Skin of body (tissue), 2 donors: ENCODE measurements around the gene NLRP6. TPM values are rescaled to one million over a fixed set of nuclear protein-coding genes. Genes with fewer than 3 reads are reported as not detected.
"Not testable (repeated sequence)": the region's sequence is repeated elsewhere in the genome, so short reads cannot be mapped to it uniquely, and the experiment has no call there.

Experiments
- DNase-seq: peaks from one replicate; lab custom pipeline; 2025; lab: John Stamatoyannopoulos, UW
- total RNA-seq: library from RNA; depleted of rRNA; stranded (reverse); fragments of >200 nt; gene quantifications from one replicate; pipeline ENCODE4 v1.2.3, GENCODE V29; 2014

NLRP6 gene
- 0.10 TPM for total RNA-seq

- no peak for DNase-seq
These were observed at the start of gene NLRP6 for GRCh38 chr11:278001-278951. NLRP6 (plus strand) TSS chr11:278407; CDS start chr11:278570, 163 bp downstream.

DNA sequence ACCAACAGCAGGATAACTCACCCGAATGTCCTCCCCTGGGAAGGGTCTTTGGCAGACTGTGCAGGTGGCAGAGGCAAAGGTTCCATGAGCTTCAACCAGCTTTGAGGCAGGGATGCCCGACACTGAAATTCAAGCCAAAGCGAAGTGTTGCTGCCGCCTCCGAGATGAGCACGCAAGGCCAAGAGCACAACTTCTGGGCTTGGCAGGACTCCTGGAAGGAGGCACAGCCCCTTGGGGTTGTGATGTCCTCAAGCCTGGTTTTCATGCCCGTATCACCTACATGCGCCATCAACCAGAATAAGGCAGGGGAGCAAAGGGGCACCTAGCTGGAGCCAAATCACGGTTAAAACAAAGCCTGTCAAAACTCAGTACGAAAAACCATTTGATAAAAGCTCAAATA is 47.8 kb upstream of the NLRP6 start:
- no peak for DNase-seq

DNA sequence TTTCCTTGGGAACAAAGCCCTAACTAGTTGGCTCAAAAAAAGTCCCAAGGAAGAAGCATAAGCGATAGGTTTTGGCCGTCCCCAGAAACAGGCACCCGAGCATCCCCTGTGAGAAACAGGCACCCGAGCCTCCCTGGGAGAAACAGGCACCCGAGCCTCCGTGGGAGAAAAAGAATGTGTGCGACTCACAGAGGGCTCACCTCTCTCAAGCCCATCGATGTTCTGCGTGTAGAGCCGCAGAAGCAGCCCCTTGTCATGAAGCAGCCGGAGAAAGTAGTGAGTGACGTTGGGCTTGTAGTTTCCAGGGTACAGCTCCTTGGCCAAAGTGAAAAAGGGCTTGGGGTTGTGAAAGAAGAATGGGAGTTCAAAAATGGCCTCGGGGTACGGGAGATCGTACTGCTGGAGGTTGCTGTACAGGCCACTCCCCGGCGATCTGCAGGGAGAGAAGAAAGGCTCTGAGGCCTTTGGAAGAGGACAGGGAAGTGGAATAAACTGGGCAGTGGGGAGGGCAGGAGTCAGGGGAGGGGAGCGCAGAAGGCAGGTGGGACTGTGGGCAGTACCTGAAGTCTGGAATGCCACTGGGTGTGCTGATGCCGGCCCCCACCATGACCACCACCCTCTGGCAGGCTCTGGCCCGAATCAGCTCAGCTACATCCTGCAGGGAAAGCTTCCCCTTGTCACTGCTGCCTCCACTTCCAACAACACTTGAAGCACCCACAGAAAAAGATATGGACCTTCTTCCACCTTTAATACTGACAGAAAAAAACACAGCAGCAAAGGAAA is 45.2 kb upstream of the NLRP6 start:
- DNase-seq, result no peak

DNA sequence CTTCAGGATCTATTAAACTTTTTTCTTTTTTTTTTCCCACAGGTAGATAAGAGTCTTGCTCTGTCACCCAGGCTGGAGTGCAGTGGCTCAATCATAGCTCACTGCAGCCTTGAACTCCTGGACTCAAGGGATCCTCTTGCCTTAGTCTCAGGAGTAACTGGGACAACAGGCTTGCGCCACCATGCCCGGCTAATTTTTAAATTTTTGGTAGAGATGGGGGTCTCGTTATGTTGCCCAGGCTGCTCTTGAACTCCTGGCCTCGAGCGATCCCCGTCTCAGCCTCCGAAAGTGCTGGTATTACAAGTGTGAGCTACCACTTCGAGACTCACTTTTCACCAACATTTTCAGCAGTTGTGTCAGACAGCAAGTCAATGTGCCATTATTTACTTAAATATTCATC is 43.0 kb upstream of the NLRP6 start:
- no peak for DNase-seq

DNA sequence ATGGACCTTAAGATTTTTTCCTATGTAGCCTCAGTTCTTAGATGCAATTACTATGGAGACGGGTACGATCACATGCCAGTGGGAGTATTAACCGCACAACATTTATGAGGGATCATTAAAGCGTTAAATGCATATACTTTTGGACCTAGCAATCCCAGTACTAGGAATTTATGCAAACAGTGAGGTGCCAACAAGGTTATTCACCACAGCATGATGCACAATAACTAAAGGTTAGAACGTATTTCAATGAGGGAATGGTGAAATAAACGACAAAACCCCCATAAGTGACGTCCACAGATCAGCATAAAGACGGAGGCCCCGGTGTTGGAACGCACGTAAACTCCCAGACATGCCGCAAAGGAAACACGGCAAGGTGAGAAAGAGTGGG is 42.6 kb upstream of the NLRP6 start:
- DNase-seq, result no peak

DNA sequence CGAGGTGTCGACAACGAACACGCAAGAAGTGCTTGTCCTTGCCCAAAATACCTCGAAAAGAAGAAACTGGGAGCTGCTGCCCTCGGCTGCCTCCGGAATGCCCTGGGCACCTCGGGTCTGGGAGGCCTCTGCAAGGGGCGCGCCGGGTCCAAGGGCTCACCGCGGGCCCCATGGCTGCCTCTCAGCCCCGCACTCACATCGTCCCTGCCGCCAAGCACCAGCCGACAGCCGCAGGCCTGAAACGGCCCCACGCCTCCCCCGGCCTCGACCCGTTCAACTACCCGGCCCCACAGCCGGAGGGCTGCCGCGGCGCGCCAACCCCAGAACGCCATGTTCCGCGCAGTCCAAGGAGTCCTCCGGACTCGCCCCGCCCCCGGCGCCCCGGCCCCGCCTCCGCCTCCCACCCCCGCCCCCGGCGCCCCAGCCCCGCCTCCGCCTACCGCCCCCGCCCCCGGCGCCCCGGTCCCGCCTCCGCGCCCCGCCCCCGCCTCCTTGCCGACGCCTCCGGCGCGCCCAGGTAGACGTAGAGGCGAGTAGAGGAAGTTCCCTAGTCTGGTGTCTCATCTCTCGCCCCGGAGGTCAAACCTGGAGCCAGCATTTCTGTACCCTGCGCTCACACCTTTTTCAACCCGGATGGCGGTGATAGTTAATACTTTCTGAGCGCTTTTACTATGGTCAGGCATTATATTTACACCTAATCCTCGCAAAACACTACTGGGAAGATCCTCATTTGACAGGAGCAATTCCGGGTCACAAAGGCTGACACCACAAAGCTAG is 42.0 kb upstream of the NLRP6 start, which contains the start of gene SIRT3:
TSS of gene SIRT3 (minus strand) at position 346 of the 777 bp plus-strand sequence. CDS start at position 332, 14 bp downstream.
- peak; percentile 88 for DNase-seq

DNA sequence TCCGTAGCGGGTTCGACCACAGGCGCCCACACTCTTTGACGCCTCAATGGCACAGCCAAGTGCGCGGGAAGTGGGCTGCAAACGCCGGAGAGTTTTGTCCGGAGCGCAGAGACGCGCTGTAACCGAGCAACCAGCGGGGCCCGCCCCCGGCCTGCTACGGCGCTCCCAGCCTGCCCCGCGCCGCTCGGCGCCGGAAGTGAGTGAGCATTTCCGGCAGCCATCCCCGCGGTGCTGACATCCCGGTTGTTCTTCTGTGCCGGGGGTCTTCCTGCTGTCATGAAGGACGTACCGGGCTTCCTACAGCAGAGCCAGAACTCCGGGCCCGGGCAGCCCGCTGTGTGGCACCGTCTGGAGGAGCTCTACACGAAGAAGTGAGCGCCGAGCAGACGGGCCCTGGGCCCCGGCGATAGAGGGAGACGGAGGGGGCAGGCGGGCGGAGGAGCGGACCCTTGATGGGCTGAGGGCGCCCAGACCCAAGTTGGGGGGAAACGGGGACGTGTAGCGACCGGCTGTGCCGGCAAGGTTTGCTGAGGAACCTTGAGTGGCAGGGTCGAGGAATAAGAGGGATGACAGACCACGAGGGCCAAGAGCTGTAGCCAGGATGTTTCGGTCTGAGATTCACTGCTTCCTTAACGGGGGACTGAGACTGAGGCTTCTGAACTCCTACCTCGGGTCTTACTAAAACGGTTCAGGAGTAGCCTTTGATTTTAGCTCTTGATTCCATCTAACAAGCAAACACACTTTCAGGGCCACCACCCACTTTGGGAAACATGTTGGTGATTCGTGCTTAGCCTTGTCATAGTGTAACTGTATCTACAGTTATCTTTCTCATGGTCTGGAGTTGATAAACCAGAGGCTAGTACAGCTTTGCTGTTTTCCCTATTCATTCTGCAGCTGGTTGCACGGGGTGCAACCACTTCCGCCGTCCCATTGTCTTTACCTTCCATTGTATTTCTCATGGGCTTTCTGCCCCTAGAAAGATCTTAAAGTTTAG is 41.1 kb upstream of the NLRP6 start, which contains the start of gene PSMD13:
TSS of gene PSMD13 (plus strand) at position 203 of the 994 bp plus-strand sequence. CDS start at position 277, 74 bp downstream.
- peak; percentile 88 for DNase-seq

DNA sequence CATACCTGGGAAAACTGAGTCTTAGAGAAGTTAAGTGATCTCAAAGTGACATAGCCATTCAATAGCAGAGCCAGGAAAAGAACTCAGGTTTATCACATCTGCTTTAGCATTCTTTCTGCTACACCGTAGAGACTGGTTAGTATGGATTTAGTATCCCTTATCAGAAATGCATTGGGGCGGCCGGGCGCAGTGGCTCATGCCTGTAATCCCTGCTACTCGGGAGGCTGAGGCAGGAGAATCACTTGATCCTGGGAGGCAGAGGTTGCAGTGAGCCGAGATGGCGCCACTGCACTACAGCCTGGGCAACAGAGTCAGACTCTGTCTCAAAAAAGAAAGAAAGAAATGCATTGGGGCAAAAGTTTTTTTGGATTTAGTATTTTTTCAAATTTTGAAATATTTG is 39.9 kb upstream of the NLRP6 start:
- not testable (repeated sequence) for DNase-seq

DNA sequence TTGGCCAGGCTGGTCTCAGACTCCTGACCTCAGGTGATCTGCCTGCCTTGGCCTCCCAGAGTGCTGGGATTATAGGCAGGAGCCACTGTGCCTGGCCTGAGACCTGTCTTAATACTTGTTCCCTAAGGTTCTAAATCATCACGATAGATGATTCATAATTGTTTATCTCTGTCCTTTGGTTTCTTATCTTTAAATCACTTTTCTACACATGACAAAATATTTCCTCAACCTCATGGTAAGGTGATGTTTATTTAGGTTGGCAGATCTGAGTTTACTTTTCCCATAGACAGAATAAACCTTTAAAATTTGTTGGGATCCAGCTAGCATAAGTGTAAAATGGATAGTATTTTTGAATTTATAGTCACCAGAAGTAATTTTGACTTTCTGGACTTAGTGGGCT is 37.9 kb upstream of the NLRP6 start:
- no peak for DNase-seq

GRCh38 chr11:241634-242033 is 36.6 kb upstream of the NLRP6 start:
- no peak for DNase-seq

- DNase-seq, result no peak
These were observed 33.8 kb upstream of the NLRP6 start for GRCh38 chr11:244376-244775.

DNA sequence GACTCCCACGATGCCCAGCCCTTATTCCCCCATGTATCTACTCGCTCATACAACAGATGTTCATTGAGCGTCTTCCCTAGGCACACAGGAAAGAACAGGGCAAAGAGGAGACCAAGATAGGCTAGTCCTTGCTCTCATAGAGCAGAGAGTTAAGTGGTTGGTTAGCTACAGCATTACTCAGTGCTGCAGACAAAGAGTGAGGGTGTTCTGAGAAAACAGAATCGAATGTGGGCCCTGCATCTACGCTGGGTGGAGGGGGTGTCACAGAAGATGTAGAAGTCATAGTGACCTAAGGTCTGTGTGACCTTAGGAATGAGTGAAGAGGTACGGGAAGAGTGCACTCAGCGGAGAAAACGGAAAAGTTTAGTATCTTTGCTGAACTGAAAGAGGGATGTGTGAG is 29.1 kb upstream of the NLRP6 start:
- no peak for DNase-seq

- no peak for DNase-seq
These were observed 27.9 kb upstream of the NLRP6 start for GRCh38 chr11:250274-250673.

- no peak for DNase-seq
These were observed 27.4 kb upstream of the NLRP6 start for GRCh38 chr11:250740-251299.

DNA sequence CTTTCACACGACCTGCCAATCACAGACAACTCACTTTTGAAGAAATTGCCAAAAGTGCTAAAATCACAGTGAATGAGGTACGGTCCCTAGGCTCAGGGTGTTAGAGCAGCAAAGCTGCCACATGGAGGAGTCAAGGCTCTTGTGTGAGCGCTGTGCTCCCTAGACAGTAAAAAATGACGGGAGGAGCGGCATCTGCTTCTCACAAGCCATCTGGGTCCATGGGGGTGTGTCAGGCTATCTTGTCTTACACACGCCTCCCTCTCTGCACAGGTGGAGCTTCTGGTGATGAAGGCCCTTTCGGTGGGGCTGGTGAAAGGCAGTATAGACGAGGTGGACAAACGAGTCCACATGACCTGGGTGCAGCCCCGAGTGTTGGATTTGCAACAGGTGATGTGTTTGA is 26.7 kb upstream of the NLRP6 start:
- DNase-seq, result no peak

- no peak for DNase-seq
These were observed 25.5 kb upstream of the NLRP6 start for GRCh38 chr11:252666-253065.

DNA sequence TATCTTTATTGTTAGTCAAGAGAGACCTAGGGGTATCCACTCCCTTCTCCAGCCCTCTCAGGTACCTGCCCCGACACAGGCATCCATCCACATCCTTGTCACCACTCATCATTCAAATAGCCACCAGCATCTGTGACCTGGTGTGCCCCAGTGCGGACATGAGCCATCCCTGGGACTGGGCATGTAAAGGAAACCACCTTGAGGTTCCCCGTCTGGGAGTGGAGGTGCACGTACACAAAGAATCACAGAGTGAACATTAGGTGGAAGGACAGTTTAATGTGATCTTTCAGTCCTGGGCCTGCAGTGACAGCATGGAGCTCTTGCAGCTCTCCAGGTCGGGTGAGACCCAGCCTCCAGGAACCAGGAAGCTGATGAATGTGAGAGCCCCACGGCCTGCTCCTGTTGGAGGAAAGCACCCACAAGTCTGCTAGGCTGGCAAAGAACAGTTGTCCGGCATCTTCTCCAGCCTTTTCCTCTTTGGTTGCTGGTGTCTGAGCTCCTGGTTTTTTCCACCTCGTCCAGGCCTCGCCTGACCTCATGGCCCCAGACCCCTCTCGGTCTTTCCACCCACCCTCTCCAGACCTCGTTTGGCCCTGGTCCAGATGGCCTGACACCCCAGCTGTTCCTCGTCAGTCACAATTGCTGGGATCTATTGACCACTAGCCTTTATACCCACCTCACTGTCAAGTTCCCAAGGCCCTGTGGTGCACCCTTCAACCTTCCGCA is 24.9 kb upstream of the NLRP6 start:
- no peak for DNase-seq

GRCh38 chr11:253886-254270 is 24.3 kb upstream of the NLRP6 start:
- no peak for DNase-seq

GRCh38 chr11:255176-255575 is 23.0 kb upstream of the NLRP6 start:
- DNase-seq, result no peak
